NCI-H2196 (cell line): ENCODE measurements around the gene ELANE.
"Not testable (repeated sequence)": the region's sequence is repeated elsewhere in the genome, so short reads cannot be mapped to it uniquely, and the experiment has no call there.

Source experiments
- DNase-seq: peaks from one replicate; lab custom pipeline; 2025; ENCODE audit not compliant: unreplicated experiment; lab: John Stamatoyannopoulos, UW

ELANE gene

GRCh38 chr19:877992-878660, 26.0 kb downstream of the ELANE start:
- DNase-seq, result not testable (repeated sequence)

GRCh38 chr19:878751-879561, 26.9 kb downstream of the ELANE start:
- not testable (repeated sequence) for DNase-seq

DNA sequence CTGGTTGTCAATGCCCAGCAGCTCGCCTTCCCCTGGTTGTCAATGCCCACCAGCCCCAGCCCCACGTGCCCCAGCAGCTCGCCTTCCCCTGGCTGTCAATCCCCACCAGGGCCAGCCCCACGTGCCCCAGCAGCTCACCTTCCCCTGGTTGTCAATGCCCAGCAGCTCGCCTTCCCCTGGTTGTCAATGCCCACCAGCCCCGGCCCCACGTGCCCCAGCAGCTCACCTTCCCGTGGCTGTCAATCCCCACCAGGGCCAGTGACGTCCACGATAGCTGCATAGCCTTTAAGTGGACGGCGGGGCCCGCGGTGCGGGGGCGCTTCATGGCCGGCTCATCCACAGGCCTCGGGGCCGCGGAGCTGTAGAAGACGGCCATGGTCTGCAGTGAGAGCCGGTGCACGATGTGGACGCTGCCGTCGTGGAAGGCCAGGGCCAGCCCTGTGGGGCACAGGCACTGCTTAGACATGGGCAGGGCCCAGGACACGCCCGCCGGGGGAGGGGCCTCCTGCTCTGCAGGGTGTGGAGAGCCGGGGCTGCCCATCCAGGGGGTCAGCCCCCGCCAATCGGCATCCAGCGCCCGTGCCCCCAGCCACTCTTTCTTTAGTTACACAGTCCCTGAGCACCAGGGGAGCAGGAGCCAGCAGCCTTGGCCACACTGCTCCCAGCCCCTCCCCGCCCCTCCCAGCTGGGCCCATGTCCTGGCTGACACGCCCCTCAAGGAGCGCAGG, 27.8 kb downstream of the ELANE start:
- no peak for DNase-seq

- DNase-seq, result no peak
Observed at GRCh38 chr19:881385-882071, 29.4 kb downstream of the ELANE start.

GRCh38 chr19:882871-883497, 30.9 kb downstream of the ELANE start:
- DNase-seq, result no peak

GRCh38 chr19:883661-884211, 31.6 kb downstream of the ELANE start:
- DNase-seq, result peak; percentile 92

GRCh38 chr19:884420-885211, 32.5 kb downstream of the ELANE start:
- no peak for DNase-seq

DNA sequence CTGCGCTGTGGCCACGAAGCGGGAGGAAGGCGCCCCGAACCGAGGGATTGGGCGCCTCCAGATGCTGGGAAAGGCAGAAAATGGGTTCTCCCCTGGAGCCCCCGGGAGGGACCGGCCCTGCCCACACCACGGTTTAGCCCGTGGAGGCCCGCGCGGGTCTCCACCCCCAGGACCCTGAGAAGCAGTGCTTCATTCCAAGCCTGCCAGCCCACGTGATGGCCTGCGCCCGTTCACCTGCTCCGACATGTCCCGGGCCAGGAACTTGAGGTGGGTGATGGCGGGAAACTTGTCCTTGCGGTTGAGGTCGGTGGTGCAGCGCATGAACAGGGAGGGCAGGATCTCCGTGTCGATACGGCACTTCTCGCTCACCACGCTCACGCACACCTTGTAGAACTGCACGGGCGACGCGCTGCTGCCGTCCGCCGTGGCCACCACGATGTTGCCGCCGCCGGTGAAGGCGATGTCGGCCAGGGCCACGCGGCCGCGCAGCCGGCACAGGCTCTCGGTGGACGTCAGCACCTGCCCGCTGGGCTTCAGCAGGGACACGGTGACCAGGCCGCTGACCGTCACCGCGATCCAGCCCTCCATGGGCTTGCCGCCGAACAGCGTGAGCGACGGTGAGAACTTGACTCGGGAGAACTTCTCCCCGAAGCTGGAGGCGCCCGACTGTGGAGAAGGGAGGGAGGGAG, 33.6 kb downstream of the ELANE start:
- DNase-seq, result no peak

DNA sequence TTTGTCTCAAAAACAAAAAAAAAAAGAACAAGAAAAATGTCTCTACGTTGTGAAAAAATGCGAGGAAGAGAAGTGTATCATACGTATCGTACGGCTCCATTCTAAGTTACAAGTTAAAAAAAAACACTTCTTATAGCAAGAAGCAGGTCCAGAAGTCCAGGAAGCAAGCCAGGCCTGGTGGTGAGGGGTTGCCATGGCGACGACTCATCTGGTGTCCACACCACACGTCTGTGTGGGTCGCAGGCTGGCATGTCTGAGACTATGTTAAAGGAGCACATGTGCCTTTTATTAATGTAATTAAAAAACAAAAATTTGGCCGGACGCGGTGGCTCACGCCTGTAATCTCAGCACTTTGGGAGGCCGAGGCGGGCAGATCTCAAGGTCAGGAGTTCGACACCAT, 35.0 kb downstream of the ELANE start:
- DNase-seq, result peak; percentile 41

DNA sequence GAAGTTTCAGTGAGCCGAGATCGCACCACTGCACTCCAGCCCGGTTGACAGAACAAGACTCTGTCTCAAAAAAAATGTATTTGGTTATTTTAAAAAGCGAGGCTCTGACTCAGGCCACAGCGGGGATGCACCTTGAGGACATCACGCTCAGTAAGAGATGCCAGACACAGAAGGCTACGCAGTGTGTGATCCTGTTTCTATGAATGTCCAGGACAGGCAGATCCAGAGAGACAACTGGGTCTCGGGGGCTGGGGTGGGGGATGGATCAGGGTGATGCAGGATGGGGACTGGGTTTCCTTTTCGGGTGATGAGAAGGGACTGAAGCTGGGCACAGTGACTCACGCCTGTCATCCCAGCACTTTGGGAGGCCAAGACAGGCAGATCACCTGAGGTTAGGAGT, 35.5 kb downstream of the ELANE start:
- no peak for DNase-seq

GRCh38 chr19:888581-889385, 36.7 kb downstream of the ELANE start:
- DNase-seq, result no peak

DNA sequence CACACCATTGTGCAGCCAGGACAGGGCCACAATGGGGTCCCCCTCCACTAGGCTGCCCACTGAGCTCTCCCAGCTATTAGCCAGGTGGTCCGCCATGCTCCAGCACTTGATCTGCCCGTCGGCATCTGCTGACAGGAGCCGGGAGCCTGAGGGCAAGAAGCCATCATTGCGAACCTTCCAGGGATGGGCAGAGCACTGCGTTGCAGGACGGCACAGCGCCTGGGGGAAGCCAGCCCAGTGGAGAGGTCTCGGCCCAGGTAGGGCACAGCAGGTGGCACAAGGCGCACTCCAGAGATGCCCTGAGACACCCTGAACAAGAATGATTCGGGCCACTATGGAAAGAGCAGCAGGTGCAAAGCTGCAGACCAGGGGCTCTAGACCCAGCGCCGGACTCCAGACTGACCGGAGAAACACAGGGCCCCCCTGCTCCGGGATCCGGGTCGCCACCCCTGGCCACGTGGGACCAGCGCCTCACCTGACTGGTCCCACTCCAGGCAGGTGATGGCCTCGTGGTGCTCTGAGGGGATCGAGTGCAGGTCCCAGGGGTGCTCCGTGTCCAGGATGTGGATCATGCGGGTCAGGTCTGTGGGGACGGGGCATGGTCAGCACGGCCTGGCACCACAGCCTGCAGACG, 37.7 kb downstream of the ELANE start:
- DNase-seq, result no peak

DNA sequence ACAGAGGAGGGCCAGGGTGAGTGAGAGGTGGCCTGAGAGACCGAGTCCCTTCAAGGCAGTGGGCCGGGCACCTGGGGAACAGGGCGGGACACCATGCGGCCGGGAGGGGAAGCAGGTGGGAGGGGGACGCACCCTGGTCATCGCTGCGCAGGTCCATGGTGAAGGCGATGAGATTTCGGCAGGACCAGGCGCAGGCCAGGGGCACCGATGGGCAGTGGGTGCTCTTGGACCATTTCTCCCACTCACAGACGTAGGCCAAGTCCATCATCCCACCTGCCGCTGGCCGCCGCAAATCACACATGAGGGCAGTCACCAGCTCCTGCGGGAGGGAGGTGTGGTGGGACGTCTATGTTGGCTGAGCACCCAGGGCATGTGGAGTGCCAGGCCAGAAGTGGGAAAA, 38.7 kb downstream of the ELANE start:
- no peak for DNase-seq

DNA sequence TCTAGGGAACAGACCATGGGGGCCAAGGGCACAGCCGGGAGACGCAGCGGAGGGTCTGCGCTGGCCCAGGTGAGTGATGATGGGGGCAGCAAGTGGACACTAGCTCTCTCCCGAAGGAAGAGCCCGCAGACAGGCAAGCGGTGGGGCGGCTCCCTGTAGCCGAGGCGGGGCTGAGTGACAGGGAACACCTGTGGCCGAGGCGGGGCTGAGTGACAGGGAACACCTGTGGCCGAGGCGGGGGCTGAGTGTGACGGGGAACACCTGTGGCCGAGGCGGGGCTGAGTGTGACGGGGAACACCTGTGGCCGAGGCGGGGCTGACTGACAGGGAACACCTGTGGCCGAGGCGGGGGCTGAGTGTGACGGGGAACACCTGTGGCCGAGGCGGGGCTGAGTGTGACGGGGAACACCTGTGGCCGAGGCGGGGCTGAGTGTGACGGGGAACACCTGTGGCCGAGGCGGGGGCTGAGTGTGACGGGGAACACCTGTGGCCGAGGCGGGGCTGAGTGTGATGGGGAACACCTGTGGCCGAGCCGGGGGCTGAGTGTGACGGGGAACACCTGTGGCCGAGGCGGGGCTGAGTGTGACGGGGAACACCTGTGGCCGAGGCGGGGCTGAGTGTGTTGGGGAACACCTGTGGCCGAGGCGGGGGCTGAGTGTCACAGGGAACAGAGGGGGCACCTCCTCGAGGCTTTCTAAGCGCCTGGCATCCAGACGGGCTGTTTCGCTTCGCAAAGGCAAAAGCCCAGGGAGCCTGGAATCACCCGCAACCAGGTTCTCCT, 39.5 kb downstream of the ELANE start:
- not testable (repeated sequence) for DNase-seq

- DNase-seq, result no peak
Observed at GRCh38 chr19:892243-892893, 40.3 kb downstream of the ELANE start.

GRCh38 chr19:892894-893689, 41.0 kb downstream of the ELANE start, which contains the start of the genes MED16 and RNU6-9:
Gene MED16 (minus strand): TSS chr19:893187. CDS start chr19:891131, 2,056 bp downstream.
Gene RNU6-9 (plus strand): TSS chr19:893484.
- peak; percentile 94 for DNase-seq
